Hematopoietic multipotent progenitor cell (in vitro differentiated cells): ENCODE results near the gene NUP35. TPM values are rescaled to one million over a fixed set of nuclear protein-coding genes. Genes with fewer than 3 reads are reported as not detected.
"Not testable (repeated sequence)": the region's sequence is repeated elsewhere in the genome, so short reads cannot be mapped to it uniquely, and the experiment has no call there.

ENCODE experiments used
- DNase-seq, 3 donors: peaks; one replicate each; pipeline ENCODE4 v3.0.0-alpha.2; 2011 to 2015; ENCODE audit warnings: low read depth in 2 of 3, low spot score in 2 of 3
- total RNA-seq: library from RNA; depleted of rRNA; stranded (reverse); fragments of >200 nt; gene quantifications from one replicate; pipeline ENCODE4 v1.2.3, GENCODE V29; 2012

NUP35 gene
- total RNA-seq, 1 donor: 12.1 TPM

DNA sequence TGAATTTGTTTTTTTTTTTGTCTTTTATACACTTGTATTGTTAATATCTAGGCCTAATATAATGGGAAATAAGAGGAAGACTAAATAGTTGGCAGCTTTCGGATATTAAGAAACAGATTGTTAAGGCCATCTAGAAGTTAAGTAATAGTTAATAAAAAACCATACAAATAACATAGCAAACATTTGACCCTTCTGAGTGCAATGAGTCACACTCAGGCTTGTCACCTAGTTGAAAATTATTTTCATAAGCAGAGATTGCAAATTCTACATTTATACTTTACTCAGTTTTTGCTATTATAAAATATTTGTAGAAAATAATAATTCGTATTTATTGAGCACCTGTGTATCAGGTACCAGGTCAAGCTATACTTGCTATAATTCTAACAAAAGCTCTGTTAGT lies 2.4 kb downstream of the NUP35 start:
- DNase-seq: no peak

DNA sequence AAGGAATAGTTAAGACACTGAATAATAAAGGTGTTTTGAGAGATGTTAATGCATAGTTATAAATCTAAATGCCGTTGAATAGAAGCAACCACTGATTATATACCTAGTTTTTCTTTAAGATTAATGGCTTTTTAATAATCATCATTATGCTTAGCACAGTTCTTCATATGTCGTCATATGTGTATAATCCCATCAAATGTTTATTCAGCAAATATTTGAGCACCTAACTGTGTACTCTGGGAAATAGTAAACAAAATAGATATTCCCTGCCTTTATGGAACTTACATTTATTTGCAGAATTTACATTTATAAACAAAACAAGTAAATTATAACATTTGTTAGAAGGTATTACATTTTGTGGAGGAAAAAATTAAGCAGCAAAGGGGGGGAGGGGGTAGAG lies 9.8 kb downstream of the NUP35 start:
- DNase-seq: no peak

- no peak for DNase-seq
Measured at GRCh38 chr2:183148955-183149354, 24.7 kb downstream of the NUP35 start.

GRCh38 chr2:183149489-183149888 lies 25.2 kb downstream of the NUP35 start:
- DNase-seq: no peak

GRCh38 chr2:183152280-183152679 lies 28.0 kb downstream of the NUP35 start:
- DNase-seq: not testable (repeated sequence)

GRCh38 chr2:183153967-183154366 lies 29.7 kb downstream of the NUP35 start:
- no peak for DNase-seq

- DNase-seq: not testable (repeated sequence)
Measured at GRCh38 chr2:183154772-183155171, 30.5 kb downstream of the NUP35 start.

DNA sequence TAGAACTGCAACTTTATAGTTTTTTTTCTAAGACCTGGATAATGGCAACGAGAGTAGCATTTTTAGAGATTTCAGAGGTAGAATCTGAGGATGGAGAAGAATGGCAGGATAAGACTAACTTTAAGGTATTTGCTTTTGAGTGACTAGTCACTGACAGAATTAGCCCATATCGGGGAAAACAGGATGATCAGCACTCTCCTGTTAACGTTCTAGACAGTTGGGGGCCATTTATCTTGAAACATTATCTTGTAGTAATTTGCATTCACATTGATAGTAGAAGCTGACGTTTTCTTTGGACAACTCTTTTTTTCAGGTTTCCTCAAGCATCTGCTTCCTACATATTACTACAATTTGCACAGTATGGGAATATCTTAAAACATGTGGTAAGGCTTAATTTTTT lies 32.9 kb downstream of the NUP35 start:
- no peak for DNase-seq

GRCh38 chr2:183162362-183162761 lies 38.1 kb downstream of the NUP35 start:
- no peak for DNase-seq

- no peak for DNase-seq
Measured at GRCh38 chr2:183163821-183164649, 39.8 kb downstream of the NUP35 start.

DNA sequence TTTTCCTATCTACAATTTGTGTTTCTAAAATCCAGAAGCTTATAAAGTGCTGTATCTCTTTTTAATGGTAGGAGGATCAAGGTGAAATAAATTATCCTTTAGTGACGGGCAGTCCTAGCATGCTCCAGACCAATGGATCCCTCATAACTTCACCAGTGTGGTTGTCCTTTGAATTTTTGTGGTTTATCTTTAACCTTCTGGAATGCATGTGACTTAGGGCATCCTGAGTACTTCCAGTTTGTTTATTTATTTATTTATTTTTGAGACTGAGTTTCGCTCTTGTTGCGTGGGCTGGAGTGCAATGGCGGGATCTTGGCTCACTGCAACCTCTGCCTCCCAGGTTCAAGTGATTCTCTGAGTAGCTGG lies 40.4 kb downstream of the NUP35 start:
- DNase-seq: no peak

DNA sequence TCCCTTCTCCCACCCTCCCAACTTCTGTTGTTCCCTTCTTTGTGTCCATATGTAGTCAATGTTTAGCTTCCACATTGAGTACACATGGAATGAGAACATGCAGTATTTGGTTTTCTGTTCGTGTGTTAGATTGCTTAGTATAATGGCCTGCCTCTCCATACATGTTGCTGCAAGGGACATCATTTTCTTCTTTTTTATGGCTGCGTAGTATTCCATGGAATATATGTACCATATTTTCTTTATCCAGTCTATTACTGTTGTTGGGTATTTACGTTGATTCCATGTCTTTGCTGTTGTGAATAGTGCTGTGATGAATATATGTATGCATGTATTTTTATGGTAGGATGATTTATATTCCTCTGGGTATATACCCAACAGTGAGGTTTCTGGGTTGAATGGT lies 42.0 kb downstream of the NUP35 start:
- no peak for DNase-seq

- not testable (repeated sequence) for DNase-seq
Measured at GRCh38 chr2:183166976-183167375, 42.7 kb downstream of the NUP35 start.

- no peak for DNase-seq
Measured at GRCh38 chr2:183172220-183172887, 48.1 kb downstream of the NUP35 start.

- DNase-seq: no peak
Measured at GRCh38 chr2:183179156-183179555, 54.9 kb downstream of the NUP35 start.

GRCh38 chr2:183185534-183185933 lies 61.3 kb downstream of the NUP35 start:
- DNase-seq: no peak

GRCh38 chr2:183186296-183186695 lies 62.1 kb downstream of the NUP35 start:
- DNase-seq: no peak

- no peak for DNase-seq
Measured at GRCh38 chr2:183186766-183187165, 62.5 kb downstream of the NUP35 start.

GRCh38 chr2:183192343-183192742 lies 68.1 kb downstream of the NUP35 start:
- DNase-seq: no peak

DNA sequence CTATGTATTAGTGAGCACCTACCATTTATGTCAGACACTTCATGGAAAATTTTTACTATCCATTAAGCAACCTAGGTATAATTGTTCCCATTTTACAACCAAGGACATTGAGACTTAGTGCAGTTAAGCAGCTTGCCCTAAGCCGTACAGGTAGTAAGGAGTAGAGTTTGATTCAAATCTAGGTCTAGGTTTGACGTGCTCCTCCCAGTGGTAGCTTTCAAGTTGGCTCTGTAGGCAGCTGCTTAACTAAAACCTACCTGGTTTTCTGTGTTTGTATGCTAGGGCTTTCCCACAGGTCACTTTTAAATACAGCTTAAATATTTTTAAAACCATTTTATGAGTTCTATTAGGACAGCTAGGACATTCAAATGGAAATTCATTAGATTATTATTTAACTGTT lies 69.7 kb downstream of the NUP35 start:
- no peak for DNase-seq

GRCh38 chr2:183195397-183195796 lies 71.2 kb downstream of the NUP35 start:
- DNase-seq: no peak

DNA sequence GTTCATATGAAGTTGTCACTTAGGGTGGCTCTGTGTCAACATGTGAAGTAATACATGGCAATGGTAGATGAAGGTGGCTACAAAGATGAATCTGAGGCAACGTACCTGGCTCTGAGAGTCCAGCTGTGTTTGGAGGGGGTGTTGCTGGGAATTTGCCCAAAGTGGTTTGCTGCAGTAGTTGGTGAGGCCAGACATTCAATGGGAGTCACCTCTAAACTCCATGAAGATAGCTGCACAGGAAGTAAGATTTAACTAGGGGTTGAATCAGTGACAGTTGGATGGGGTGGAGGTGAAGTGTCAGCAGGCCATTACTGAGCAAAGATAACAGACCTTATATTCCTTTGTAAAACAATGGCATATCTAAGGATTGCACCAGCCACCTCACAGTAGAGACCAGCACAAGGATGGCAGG lies 71.8 kb downstream of the NUP35 start:
- DNase-seq: no peak
